Measurements from ENCODE around the gene MTMR12.
A peak's percentile ranks its signal among the peaks of the same experiment; 100 is the strongest.
"Not testable (repeated sequence)": the region's sequence is repeated elsewhere in the genome, so short reads cannot be mapped to it uniquely, and the experiment has no call there.

The MTMR12 gene

DNA sequence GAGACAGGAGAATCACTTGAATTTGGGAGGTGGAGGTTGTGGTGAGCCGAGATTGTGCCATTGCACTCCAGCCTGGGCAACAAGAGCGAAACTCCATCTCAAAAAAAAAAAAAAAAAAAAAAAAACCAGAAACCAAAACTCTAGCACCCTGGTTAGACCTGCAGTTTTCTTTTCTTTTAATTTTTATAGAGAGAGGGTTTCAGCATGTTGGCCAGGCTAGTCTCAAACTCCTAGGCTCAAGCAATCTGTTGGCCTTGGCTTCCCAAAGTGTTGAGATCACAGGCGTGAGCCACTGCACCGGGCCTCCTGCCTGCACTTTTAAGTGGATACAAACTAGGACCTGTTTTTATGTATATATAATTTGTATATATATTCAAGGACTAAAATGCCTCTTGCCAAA, 12.9 kb upstream of the MTMR12 start:
- DNase-seq (ENCODE audit: low spot score), result no peak

DNA sequence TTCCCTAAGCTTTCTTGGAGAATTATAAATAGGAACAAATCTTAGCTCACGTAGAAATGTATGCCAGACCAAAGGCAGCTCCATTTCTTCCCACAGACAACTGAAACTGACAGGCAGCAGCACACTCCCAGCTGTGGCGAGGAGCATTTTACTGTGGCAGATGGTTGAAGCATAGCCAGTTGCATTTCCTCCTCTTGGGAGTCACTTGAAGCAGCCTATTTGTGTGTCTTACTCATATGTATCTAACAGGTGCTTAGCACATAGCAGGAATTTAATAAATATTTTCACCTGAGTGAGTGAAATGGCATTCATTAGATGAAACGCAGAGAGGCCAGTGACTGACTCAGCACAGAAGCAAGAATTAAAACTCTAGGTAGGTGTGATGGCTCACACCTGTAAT, 12.3 kb upstream of the MTMR12 start:
- peak; percentile 45 for DNase-seq (ENCODE audit: low spot score)

DNA sequence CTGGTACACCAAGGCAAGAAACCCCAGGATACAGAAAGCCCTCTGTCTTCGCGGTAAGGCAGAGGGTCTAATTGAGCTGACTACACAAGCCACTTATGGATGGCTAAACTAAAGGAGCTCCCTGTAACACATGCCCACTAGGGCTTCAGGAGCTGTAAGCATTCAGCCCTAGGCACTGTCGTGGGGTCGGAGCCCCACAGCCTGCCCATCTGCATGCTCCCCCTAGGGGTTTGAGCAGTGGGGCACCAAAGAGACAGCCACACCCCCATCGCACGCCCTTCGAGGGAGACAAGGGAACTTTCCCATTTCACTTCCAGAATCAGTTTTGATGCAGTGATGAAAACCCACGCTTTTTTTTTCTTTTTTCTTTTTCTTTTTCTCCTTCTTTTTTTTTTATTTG, 11.0 kb upstream of the MTMR12 start:
- DNase-seq (ENCODE audit: low spot score), result no peak

DNA sequence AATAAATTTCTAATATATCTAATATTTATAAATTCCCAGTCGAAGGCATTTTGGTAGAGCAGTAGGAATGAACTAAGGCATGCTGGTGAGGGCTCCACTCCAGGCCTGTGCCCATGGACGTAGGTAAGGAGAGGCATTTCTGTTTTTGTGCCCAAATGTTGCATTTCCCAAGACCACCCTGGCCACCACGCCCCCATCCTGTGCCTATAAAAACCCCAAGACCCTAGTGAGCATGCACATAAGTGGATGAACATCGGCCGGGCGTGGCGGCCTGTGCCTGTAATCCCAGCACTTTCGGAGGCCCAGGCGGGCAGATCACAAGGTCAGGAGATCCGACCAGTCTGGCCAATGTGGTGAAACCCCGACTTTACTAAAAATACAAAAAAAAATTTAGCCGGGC, 10.1 kb upstream of the MTMR12 start:
- no peak for DNase-seq (ENCODE audit: low spot score)

DNA sequence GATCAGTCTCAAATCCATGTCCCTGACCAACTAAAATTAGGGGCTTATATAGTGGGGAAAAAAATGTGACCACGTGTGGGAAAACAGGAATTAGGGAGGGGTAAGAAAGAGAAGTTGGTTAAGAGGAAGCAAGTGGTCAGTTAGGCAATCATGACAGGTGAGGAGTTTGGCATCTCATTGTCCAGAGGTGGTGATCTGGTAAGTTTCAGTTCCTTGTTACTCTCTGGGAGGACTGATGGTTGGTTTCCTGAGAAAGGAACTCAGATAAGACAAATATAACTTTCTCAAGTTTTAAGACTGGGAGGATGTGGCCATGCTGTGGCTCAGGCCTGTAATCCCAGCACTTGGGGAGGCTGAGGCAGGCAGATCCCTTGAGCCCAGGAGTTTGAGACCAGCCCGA, 9.0 kb upstream of the MTMR12 start:
- not testable (repeated sequence) for DNase-seq (ENCODE audit: low spot score)

DNA sequence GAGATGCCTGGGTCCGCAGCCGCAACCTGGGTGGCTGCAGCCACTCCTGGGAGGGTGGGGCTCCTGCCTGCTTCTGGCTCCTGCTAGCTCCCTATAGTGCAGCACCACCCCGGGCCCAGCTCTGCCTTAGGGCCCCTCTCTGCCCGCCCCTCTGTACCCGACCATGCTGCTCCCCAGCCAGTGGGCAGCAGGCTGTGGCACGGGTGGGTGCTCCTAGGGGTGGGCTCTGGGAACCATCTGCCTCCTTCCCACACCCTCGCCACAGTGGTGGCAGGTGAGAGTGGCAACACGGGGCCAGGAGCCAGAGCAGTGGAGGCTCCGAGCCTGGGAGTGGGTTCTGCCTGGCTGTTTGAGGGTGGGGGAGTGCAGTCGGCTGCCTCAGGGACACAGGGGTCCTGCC, 7.8 kb upstream of the MTMR12 start:
- no peak for DNase-seq (ENCODE audit: low spot score)

DNA sequence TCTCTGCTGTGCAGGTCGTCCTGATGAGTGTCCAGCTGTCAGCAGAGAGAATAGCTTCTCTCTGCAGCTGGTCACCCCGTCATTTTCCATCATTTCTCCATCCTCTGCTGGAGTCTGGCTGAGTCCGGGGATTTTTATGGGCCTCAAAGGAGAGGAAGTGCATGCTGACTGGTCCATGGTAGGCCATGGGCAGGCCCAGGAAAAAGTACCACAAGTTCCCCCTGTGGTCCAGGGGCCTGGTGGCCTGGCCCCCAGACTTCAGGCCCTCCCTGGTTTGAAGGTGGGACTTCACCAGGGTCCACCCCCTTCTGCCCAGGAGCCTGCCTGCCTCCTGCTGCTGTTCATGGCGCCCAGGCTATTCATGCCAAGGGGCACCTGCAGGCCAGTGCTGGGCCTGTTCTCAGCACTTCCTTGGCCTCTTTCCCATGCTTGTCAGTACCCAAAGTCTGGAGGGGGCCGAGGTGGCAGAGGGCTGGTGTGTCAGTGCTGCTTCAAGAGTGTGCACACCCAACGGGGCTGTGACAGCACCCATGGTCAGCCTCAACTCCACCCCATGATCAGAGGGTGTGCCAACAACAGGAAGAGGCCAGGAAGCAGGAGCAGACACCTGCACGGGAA, 7.3 kb upstream of the MTMR12 start:
- no peak for DNase-seq (ENCODE audit: low spot score)

DNA sequence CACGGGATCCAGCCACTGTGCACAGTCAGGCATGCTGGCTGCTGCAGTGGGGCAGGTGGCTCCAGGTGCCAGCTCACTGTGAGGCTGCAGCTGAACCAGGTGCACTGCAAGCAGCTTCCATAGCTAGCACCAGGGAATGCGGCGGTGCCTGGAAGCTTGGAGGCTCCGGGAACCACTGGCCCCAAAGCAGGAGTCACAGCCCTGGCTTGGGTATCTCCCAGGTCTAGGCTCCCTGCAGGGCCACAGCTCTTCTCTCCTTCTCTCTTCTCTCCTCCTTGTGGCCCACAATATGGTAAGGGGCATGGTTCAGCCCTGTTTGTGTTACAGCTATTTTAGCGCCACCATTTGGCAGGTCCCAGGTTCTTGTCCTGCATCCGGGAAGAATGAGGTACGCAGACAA, 6.7 kb upstream of the MTMR12 start:
- DNase-seq (ENCODE audit: low spot score), result no peak

DNA sequence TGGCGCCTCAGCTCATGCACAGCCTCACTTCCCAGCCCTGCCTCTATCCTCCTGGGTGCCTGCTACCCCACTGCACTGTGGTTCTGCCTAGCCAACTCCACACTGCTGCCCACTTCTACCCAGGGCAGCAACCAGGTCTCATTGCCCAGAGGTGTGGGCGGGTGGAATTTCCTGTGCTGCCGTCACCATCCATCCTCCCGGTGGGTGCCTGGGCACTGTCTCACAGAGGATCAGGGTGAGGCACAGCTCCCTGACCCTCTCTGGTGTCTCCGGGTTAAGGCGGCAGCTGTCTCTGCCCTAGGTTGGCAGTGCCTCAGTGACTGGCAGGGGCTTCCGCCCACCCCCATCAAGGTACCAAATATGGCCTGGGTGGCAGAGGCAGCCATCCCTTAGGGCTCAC, 4.3 kb upstream of the MTMR12 start:
- DNase-seq (ENCODE audit: low spot score), result no peak

DNA sequence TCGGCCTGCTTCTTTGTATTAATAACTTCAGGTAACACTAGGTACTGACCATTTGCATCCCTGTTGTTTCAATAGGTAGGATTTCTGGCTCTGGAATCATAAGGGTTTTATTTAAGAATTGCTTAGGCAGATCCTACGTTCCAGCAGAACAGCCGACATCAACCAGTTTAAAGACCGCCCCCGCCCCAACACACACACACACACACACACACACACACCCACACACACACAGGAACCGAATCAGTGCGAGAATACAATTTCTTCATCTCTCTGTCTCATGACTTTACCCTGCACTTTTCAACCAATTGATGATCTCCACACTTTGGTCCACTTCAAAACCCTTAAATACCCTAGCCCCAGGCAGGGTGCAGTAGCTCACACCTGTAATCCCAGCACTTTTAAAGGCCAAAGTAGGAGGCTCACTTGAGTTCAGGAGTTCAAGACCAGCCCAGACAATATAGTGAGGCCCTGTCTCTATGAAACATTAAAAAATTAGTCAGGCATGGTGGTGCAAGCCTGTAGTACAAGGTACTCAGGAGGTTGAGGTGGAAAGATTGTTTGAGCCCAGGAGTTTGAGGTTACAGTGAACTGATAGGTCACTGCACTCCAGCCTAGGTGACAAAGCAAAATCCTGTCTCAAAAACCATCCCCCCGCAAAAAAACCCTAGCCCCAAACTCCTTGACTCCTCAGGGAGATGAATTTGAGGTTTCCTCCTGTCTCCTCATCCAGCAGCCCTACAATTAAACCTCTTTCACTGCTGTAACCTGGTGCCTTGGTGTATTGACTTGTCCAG, 2.7 kb upstream of the MTMR12 start:
- no peak for DNase-seq (ENCODE audit: low spot score)

DNA sequence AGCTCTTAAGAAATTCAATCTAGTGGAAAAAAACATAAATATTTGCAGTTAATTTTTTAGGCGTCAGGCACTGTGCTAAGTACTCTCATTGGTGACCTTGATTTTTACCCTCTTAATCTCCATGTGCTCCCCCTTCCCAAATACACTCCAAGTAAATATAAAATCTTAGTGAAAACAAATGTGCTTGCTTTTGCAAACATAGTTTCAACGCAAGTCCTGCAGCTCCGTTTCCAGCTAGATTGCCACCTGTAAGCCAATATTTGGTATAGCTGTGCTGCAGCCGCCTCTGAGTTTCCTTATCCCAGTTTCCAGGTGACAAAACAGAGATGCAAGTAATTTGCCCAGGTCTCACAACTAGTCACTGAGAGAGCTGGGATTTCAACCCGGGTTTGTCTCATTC, 1.9 kb upstream of the MTMR12 start:
- DNase-seq (ENCODE audit: low spot score), result no peak

DNA sequence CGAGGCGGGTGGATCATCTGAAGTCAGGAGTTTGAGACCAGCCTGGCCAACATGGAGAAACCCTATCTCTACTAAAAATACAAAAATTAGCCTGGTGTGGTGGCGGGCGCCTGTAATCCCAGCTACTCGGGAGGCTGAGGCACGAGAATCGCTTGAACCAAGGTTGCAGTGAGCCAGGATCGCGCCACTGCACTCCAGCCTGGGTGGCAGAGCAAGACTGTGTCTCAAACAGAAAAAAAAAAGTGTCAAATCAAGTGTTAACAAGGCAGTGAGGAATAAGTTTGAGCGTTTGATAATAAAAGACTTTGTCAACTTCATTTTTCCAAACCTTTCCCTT, 1.4 kb upstream of the MTMR12 start:
- DNase-seq (ENCODE audit: low spot score), result not testable (repeated sequence)

DNA sequence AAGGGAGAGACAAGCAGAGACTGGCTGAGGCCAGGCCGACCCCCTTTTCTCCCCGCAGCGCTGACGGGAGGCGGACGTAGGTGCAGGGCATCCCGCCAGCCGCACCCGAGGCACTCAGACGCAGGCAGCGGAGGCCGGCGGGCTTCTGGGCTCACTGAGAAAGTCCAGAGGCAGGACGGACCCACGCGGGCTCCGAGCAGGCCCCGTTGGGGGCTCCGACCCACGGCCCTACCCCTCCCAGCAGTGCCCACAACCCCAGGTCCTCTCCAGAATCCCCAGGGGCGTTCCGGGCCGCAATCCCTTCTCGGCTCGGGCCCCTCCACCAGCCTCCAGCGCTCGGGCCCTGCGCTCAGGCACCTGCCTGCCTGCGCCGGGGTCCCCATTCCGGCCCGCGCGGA, 543 bp downstream of the MTMR12 start:
- peak; percentile 78 for DNase-seq (ENCODE audit: low spot score)

DNA sequence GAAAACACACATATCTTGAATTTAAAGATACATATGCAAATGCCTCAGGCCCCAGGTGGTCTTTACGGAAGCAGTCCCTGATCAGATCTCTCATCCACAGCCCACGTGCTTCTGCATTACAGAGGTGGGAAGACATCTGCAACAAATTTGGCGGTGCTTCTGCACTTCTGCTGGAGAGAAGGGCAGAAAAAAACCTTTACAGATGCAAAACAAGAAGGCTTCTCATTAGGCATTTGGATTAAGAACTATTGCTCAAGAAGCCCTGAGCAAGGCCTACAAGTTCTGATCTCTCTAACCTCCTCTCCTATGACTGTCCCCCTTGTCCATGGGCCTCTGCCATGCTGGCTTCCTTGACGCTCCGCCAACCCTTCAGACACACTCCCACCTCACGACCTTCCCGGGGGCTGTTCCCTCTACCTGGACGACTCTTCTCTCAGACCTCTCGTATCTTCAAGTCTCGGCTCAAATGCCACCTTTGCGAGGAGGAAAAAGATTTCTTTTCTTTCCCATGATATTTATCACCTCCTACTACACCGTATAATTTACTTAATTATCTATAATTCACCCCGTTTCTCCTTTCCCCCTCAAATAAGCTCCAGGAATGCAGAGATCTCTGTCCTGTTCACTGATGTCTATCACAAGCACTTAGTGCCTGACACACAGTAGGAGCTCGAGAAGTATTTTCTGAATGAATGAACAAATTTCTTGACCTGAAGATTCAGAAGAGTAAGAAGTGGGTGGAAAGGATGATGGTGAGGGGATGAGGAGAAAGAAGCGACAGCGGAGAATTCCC, 1.1 kb downstream of the MTMR12 start:
- peak; percentile 96 for DNase-seq (ENCODE audit: low spot score)

DNA sequence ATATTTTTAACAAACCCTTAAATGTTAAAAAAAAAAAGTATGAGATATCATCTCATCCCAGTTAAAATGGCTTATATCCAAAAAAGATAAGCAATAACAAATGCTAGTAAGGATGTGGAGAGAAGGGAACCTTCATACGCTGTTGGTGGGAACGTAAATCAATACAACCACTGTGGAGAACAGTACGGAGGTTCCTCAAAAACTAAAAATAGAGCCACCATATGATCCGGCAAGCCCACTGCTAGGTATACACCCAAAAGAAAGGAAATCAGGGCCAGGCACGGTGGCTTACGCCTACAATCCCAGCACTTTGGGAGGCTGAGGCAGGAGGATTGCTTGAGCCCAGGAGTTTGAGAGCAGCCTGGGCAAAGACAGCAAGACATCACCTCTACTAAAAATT, 3.0 kb downstream of the MTMR12 start:
- DNase-seq (ENCODE audit: low spot score), result no peak

DNA sequence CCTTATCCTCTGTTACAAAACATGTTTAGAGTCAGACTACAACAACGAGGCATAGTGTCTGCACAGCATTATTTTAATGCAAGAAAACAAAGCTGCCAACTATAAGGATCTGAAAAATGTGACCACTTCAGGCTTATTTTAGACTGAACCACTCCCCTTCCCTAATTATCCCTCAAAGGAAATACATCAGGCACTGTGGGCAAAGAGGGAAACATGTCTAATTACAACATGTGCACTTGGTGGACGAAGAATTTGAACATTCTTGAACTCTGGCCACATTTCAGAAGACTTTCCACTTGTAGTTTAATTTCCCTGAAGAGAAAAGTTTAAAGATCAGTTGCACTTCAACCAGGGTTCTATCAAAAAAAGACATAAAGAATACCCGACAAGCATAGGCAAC, 3.8 kb downstream of the MTMR12 start:
- DNase-seq (ENCODE audit: low spot score), result no peak

DNA sequence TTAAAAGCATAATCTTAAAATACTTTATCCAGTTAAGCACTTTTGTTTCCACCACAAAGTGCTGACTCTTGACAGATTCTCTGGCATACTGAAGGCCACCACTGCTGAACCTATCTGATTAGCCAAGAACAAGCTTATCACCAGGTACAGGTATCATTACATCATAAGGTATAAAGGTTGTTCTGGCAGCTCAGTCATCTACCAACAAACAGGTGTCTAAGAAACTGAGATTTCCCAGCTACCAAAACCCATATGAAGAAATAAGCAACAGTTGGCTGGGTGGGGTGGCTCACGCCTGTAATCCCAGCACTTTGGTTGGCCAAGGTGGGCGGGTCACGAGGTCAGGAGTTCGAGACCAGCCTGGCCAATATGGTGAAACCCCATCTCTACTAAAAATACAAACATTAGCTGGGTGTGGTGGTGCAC, 5.0 kb downstream of the MTMR12 start:
- DNase-seq (ENCODE audit: low spot score), result no peak

DNA sequence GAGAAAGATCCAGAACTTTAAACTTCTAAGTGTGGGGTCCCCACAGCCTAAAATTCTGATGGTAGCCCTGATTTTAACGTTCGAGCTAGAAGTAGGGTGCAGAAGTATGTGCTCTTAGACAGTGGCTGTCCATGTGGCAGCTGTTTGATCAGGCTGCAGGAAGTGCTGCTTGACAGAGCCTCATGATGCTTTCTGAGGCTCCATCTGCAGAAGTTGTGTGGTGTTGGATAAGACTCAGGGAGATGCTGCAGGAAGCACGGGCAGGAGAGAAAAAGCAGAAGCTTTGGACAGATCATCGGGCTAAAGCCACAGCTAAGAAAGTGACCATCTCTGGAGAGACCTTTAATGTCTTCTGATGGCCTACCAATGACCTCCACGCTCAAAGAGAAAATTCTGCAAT, 8.1 kb downstream of the MTMR12 start:
- DNase-seq (ENCODE audit: low spot score), result peak; percentile 54

DNA sequence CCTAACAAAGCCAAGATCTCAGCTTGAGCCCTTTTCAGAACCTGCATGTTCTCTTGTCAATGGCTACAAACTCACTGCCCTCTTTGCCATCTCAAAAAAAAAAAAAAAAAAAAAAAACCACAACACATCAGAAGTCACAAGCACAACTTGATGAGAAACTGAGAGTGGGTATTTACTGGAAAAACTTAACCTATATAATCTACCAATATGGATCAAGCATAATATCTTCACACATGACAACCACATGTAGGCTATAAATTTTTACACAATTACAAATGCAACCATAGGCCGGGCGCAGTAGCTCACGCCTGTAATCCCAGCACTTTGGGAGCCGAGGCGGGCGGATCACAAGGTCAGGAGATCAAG, 9.0 kb downstream of the MTMR12 start:
- no peak for DNase-seq (ENCODE audit: low spot score)

DNA sequence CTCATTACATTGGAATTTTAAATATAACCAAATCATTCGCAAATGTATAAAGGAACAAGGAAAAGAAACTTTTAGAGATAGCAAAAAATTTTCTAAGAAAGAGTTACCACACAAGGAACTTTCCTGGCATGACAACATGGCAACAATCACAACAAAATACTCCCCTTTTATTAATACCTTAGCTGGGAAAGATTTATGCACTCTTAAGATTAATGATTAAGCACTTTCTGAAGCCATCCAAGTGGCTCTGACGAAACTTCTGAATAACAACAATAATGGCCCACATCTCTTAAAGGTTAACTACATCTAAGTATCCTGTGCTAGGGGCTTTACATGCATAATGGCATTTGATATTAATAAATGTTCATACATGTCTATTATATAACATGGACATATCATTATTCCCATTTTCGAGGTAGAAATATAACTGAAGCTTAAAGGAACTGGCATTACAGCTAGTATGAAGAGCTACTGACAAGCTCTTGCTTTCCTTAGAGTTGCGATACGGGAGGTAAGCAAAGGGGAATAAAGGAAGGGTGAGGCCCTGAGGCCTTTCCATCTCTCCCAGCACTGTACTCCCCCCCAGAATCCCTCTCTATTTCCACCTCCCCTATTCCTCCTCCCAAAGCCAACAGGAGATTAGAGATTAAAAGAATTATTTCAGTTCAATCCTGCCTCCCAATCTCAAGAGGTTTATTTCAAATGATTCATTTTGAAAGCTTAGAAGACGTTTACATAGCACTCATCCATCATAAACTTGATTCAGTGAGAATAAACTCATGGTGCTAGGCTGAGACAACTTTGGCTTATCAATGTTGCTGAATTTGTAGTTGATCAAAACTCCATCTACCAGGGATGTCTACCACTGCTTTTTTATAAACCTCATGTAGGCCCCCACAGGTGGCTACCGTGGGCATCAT, 9.6 kb downstream of the MTMR12 start:
- no peak for DNase-seq (ENCODE audit: low spot score)

DNA sequence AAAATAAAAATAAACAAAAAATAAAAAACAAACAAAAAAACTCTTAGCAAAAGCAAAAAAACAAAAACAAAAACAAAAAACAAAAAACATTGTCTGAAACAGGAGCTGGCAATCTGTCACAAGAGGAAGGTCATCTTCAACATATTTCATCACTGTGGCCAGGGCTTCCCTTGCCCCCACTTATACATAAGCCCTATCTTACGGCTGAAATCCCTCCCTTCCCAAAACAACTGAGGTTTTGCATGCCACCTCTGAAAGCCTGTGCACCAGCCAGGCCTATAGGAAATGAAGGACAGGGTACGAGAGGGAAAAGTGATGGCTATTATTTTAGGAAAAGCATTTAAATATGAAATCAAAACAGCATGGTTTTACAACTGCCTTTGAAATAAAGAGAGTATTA, 10.8 kb downstream of the MTMR12 start:
- DNase-seq (ENCODE audit: low spot score), result no peak

DNA sequence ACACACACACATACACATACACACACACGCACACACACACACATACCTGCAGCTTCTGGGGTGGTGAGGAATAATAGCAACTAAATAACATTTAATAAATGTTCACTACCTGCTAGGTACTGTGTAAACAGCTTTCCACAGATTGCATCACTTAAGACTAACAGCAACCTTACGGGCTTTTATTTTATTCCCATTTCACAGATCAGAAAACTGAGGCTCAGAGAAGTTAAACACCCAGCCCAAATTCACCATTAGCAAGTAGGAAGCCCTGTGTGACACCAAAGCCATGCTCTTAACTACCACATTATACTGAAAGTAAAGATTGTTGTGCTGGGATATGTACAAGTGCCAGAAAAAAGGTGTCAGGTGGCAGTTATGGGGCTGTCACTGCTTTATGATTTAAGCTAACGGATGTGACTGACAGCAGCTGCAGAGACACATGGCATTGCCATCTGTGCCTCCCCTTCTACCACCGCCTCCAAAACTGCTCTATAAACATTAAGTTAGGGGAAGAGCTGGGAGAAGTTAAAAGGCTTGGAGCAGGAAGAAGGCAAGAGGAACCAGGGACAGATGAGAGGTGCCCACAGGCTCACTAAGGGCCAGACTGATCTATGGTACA, 13.6 kb downstream of the MTMR12 start:
- peak; percentile 64 for DNase-seq (ENCODE audit: low spot score)
